GM18858 (cell line): ENCODE measurements around the gene MSANTD1.

Source experiments
- ATAC-seq: cut with Tn5 transposase; IDR thresholded peaks from one replicate; pipeline ENCODE4 v1.9.1; 2021; ENCODE audit not compliant: unreplicated experiment

Gene MSANTD1

GRCh38 chr4:3247399-3248177 is 1.4 kb upstream of the MSANTD1 start:
- ATAC-seq: no peak

GRCh38 chr4:3248178-3248480 is 830 bp upstream of the MSANTD1 start:
- no peak for ATAC-seq

- no peak for ATAC-seq
These were observed 915 bp downstream of the MSANTD1 start for GRCh38 chr4:3249711-3250437.

GRCh38 chr4:3250438-3250955 is 1.5 kb downstream of the MSANTD1 start:
- no peak for ATAC-seq

- no peak for ATAC-seq
These were observed 2.2 kb downstream of the MSANTD1 start for GRCh38 chr4:3250956-3251690.

- ATAC-seq: no peak
These were observed 2.9 kb downstream of the MSANTD1 start for GRCh38 chr4:3251691-3252479.

GRCh38 chr4:3252480-3252828 is 3.5 kb downstream of the MSANTD1 start:
- ATAC-seq: no peak

GRCh38 chr4:3252831-3253641 is 4.1 kb downstream of the MSANTD1 start:
- no peak for ATAC-seq

- ATAC-seq: no peak
These were observed 4.8 kb downstream of the MSANTD1 start for GRCh38 chr4:3253808-3254207.

- ATAC-seq: no peak
These were observed 5.6 kb downstream of the MSANTD1 start for GRCh38 chr4:3254302-3255131.

GRCh38 chr4:3255611-3256186 is 6.7 kb downstream of the MSANTD1 start:
- ATAC-seq: no peak

- no peak for ATAC-seq
These were observed 7.5 kb downstream of the MSANTD1 start for GRCh38 chr4:3256230-3257102.

GRCh38 chr4:3257103-3257555 is 8.2 kb downstream of the MSANTD1 start:
- no peak for ATAC-seq

- no peak for ATAC-seq
These were observed 8.9 kb downstream of the MSANTD1 start for GRCh38 chr4:3257556-3258482.

- ATAC-seq: no peak
These were observed 12.7 kb downstream of the MSANTD1 start for GRCh38 chr4:3261411-3262207.
